Activated CD4-positive, alpha-beta T cell treated with anti-CD3 and anti-CD28 coated beads for 48 hours (primary cell): ENCODE measurements around the gene GARIN5B.
"Not testable (repeated sequence)": the region's sequence is repeated elsewhere in the genome, so short reads cannot be mapped to it uniquely, and the experiment has no call there.

Source experiments
- DNase-seq: peaks from one replicate; pipeline ENCODE4 v3.0.0-alpha.2; 2020

GARIN5B gene

DNA sequence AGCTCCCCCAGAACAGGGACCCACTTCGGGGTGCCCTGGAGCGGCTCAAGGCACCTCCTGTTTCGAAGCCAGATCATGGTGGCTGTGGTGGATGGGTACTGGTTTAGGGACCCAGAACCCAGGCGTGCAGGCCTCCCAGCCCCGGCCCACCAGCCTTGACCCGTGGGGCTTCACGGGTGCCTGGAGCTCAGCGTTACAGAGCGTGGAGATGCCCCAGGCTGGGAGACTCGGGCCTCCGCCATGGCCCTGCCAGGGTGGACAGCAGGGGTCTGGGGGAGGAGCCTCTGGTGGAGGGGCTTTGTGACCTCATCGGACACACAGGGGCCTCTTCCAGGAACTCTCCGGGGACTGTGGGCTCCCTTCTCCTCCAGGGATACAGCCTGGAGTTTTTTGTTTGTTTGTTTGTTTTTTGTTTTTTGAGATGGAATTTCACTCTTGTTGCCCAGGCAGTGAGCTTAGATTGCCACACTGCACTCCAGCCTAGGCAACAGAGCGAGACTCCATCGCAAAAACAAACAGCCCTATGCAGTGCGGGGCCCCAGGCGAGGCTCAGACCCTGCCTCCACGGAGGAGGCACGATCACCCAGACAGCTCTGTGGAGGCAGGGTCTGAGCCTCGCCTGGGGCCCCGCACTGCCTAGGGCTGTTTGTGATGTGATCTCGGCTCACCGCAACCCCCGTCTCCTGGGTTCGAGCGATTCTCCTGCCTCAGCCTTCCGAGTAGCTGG is at the start of gene GARIN5B:
TSS of gene GARIN5B (minus strand) at position 271 of the 727 bp plus-strand sequence. CDS start at position 77, 194 bp downstream.
- no peak for DNase-seq

DNA sequence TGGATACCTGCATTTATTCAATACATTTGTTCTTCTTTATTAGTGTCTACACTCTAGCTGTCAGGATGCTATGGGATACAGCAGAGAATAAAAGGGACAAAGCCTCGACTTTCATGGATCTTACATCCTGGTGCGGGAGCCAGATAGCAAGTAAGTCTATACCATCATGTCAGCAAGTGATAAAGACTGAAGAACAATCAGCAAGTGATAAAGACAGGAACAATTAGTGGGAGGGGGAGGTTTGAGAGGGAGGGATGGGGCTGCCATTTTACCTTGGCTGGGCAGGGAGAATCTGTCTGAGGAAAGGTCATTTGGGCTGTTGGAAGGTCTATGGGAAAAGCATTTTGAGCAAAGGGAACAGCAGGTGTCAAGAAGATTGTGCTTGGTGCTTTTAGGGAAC is 47.1 kb upstream of the GARIN5B start:
- DNase-seq: no peak

DNA sequence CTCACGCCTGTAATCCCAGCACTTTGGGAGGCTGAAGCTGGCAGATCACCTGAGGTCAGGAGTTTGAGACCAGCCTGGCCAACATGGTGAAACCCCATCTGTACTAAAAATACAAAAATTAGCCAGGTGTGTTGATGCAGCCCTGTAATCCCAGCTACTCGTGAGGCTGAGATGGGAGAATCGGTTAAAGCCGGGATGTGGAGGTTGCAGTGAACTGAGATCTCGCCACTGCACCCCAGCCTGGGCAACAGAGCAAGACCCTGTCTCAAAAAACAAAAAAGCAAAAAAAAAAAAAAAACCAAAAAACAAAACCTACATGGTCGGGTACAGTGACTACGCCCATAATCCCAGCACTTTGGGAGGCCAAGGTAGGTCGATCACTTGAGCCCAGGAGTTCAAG is 46.1 kb upstream of the GARIN5B start:
- DNase-seq: not testable (repeated sequence)

DNA sequence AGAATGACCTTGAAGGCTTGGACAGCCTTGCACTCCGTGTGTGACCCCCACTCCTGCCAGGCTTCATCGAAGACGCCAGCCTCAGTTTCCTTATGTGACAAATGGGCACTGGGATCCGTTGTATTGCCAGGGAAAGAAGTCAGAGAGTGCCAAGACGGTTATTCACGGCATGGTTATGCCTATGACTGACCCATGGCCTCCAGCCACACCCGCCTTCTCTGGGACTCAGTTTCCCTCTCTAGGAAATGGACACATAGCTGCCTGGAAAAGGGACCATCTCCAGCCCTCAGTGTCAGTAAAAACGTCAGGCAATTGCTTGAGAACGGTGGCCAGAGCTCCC is 45.4 kb upstream of the GARIN5B start:
- no peak for DNase-seq

DNA sequence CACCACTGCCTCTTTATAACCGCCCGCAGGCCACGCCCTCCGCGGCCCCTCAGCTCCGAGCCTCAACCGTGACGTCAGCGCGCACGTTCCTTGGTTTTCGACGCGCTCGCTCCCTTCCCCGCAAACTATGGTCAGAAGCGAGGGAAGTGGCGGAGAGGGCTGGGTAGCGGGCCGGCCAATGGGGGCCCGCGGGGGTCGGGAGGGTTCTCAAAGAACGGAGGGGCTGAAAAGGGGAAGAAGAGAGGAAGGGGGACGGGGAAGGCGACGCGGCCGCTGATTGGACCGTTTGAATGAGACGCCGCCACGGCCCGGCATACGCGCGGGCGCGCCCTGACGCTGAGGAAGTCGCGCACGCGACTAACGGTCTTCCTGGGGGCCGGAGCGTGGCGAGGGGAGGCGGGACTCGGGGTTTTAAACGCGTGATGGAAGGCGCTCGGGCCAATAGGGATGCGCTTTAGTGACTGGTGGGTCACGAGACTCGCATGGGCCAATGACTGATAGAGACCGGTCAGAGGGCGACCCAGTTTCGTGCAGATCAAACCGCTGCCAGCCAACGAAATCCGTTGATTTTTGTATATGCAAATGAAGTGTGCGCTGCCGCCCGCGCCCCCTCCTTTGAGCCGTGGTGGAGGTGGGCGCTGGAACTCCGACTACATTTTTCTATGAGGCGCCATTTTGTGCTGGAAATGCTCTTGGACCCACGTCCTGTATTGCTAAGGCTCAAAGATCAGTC is 44.9 kb upstream of the GARIN5B start:
- DNase-seq: peak; percentile 98

DNA sequence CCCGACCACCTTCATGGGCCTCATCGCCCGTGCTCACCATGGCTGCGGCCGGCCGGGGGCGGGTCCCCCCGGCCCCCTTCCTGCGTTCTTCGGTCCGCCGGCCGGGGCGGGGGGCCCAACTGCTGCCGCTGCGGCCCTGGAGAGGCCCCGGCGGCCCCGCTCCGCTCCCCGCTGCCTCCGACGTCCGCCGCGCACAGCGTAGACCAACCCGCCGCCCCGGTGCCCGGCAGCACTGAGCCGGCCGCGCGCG is 44.4 kb upstream of the GARIN5B start, which contains the start of gene UBE2S:
TSS of gene UBE2S (minus strand) at position 239 of the 250 bp plus-strand sequence. CDS start at position 40, 199 bp downstream.
- DNase-seq: not testable (repeated sequence)

DNA sequence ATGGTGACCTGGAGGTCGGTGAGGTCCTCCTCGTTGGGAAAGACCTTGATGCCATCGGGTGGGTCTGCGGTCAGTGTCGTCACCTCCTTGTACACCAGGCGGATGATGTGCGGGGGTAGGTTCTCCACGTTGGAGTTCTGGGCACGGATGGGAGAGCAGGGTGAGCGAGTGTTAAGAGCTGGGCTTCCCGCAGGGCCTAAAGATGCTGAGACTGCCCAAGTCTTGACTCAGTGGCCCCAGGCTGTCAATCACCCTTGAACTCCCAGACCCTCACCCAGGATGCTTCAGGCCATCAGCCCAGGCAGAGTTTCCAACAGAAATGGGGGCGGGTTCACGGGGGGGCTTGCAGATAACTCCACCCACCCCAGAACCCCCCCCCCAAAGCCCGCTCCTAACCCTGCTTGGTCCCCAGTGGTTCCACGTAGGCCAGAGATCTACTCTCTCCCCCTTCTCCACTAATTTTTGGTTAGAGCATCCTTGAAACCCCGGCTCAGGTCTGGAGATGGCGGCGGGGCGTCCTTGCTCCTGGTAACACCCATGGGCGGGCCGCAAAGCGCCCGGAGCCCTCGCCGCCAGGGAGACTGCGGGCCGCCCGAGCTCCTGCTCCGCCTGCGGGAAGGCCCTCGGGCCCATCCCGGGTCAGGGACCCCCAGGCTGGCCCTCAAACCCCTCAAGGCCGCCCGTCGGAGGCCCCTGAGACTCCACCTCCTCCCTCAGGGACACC is 43.9 kb upstream of the GARIN5B start:
- peak; percentile 42 for DNase-seq

DNA sequence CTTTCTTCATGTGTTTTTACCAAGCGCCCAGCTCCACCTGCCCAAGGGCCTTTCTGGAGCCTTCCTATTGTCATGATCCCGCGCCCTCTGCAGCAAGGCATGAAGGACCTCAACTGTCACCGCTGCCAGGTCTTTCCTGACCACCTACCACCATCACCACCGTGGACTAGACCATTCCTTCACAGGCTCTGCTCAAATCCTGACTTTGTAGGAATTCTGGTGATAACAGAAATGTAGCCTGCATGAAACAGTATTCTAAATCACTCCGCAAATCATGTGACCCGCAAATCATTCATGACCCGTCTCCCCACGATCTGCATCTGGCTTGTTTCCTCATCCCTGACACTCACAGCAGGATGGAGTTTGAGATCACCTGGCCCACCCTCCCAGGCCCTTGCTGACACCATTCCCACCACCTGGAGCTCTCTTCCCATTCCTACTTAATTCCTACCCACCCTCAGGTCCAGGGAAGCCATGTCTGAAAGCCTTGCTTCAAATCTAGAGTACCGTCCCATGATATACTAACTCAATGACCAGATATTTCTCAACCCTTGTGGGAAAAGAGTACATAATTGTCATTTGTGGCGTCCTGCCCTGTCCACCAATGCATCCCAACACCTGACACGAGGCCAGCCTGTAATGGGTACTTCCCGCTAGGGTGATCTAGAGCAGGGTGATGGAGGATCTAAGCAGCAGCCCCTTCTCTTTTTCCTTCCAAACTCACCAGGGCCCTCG is 43.2 kb upstream of the GARIN5B start:
- DNase-seq: no peak

DNA sequence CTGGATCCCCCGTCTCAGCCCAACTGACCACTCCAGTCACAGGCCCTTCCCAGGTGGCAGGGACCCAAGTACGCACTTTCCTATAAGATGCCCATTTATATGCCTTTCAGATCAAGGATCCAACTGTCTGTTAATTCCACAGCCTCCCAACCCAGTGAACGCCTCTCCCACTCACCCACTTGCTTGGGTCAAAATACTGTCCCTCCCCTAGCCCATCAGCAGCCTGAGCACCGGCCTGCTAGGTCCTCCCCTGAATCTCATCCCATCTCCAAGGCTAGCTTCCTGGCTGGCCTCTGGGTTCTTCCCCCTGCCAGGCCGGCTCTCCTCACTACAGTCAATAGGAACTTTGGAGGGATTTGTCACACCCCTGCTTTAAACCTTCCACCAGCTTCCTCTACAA is 42.6 kb upstream of the GARIN5B start:
- no peak for DNase-seq

DNA sequence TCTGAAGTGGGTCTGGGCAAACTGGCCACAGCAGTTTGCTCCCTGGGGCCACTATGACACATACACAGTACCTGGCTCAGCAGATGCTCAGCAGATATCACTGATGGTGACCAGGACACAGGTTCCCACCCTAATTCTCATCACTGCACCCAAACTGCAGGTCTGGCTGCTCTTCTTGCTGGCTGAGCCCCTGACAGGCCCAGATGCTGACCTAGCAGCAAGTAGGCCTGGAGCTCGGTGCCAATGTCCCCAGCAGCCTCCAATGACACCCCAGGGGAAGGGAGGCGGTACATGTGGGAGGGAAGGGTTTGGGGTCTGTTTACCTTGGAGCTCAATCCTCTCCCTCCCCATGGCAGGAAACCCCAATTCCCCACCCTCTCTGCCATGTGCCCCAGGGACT is 39.4 kb upstream of the GARIN5B start:
- DNase-seq: no peak

DNA sequence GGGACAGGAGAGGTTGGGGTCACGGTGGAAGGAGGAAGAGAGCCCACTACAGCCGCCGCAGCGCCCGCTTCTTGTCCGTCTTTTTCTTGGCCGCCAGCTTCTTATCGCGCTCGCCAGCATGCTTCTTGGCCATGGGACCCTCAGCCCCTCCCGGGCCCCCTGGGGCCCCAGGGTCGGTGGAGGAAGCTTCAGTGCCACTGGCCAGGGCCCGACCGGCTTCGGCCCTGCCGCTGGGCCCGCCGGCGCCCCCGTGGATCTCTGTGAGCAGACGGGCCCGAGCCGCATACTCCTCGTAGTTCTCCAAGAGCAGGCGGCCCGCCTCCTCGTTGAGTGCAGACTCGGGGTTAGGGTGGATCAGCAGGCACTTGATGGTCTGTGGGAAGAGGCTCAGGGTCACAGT is 38.3 kb upstream of the GARIN5B start:
- DNase-seq: not testable (repeated sequence)

DNA sequence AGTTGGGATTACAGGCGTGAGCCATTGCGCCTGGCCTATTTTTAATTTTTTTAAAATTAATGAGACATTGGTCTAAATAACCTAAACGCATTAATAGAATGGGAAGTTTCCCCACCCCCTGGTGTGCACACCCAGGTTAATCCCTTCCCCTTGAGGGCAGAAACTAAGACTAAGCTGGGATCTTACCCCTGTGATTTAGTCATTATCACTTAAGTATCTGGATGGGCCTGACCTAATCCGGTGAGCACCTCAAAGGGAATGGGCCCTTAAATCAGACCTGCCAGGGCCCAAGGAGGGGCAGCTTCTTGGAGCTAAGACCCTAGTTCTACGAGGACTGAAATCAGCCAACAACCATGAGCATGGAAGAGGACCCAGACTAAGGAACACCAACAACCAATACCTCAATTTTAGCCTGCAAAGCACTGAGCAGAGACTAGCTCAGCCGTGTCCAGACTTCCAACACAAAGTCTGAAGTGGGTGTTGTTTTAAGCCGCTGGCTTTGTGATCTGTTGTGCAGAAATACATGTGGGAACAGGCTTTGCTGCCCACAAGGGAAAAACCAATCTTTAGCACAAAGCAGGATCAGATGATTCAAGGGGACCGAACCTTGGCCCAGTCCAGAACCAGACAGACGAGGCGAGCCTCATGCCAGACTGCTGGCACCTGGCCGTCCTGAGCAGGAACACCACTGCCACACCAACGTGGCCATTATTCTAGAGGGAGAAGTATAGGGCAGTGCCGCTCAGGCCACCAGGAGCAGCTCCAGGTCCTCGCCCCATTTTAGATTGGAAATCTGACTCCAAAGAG is 37.4 kb upstream of the GARIN5B start:
- no peak for DNase-seq

DNA sequence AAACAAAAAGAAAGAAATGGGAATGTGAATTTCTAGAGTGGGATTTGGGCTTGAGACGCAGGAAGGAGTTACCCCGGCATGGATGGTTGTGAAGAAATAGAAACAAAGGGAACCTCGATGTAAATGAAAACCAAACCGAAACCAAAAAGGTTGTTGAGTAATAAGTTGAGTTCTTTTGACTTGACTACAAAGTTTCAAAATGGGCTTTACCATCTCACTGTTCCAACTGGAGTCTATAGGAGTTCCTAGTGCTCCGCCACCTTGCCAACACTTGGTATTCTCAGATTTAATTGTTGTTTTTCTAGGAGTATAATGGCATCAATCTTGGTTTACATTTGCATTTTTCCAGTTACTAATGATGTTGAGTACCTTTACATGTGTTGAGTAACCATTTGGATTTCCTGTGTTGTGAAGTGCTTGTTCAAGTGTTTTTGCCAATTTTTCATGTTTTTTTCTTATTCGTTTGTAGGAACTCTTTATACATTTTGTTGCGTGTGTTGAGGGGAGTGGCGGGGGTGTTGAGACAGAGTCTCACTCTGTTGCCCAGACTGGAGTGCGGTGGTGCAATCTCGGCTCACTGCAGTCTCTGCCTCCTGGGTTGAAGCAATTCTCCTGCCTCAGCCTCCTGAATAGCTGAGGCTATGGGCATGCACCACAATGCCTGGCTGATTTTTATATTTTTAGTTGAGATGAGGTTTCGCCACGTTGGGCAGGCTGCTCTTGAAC is 35.3 kb upstream of the GARIN5B start:
- DNase-seq: no peak

DNA sequence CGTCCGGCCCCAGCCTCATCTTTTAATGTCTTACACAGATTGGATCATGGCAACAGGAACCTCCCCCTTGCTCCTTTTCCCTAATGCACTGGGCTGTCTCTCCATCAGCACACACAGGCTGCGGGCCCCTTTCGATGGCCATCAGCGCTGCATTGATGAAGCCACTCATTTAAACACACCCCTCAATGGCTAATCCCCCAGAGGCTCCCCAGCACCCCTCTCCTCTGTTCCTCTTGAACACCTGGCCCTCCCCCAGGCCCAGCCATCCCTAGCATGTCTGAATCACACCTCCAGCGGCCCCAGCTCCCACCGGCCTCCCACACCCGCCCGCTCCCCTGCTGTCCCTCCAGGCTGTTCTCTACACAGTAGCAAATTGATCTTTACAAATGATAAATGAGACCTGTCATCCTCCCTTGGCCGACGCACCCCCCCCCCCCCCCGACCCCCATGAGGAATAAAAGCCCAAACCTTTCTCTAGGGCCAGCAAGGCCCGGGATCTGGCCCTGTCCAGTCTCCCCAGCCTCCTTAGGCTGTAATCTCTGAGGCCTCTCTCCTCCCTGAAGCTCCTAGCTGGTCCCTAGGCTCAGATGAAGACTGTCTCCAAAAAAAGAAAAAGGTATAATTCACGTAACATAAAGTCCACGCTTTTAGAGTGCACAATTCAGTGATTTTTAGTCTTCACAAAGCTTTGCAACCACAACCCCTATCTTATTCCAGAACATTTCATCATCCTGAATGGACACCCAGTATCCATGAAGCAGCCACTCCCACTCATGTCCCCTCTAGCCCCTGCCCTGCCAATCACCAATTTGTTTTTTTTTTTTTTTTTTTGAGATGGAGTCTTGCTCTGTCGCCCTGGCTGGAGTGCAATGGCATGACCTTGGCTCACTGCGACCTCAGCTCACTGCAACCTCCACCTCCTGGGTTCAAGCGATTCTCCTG is 30.0 kb upstream of the GARIN5B start:
- DNase-seq: no peak

DNA sequence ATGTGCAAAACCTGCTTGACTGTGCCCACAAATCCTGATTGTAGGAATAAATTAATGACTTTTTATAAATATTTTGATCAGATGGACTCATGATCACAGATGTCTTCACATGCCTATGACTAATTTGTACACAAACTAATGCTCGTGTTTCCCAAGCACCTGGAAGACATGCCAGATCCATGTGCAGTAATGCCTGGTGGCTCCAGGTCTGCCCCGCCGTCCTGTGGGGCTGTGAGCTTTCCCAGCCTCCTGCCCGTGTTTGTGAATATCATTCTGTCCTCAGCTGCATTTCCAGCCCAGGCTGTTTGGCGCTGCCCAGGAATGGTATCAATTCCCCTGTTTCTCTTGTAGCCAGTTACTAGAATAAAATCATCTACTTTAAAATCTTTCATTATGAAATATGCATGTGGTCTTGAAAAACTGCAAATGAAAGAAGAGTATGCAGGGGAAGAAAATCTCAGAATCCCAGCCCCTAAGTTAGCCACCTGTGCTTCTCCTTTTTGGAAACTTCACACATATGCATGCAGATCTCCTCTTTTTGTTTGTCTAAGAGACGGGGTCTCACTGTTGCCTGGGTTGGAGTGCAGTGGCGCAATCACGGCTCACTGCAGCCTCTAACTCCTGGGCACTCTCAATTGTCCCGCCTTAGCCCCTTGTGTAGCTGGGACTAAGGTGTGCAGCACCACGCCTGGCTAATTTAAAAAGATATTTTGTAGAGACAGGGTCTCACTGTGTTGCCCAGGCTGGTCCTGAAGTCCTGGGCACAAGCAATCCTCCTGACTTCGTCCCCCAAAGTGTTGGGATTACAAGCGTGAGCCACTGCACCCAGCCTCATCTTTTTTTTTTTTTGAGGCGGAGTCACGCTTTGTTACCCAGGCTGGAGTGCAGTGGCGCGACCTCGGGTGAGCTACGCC is 28.9 kb upstream of the GARIN5B start:
- DNase-seq: no peak

DNA sequence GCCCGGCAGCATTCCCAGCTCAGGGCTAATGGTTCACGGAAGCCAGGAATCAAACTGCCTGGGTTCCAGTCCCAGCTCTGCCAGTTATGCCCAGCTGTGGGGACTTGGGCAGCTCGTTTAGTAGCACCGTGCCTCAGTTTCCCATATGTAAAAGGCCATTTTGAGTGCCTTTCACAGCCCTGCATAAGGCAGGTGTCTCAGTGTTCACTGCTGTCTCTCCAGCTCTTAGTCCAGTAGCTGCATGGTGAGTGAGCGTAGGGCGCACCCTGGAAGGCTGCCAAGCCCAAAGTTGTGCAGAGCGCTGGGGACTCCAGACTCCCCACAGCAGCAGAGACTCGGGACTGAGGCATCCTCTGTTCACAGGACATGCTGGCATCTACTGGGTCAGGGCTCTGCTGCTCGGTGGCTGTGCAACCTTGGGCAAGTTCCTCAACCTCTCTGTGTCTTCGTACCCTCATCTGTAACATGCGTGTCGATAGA is 28.2 kb upstream of the GARIN5B start:
- no peak for DNase-seq

DNA sequence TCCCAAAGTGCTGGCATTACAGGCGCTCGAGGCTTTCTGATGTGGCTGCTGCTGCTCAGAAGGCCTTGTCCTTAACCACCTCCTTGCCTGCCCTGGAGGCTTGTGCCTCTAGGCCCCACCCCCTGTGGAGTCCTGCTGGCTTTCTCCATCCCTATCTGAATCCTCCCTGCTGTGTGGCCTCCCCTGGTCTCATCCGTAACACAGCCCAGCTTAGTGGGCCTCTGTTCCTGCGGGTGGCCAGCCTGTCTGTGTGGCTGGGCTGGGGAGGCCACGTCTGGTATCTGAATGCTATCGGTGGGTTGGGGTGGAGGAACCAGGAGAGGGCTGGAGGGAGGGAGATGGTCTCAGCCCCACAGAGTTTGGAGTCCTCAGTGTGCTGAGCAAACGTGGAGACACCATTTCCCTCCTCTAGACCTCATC is 27.4 kb upstream of the GARIN5B start:
- no peak for DNase-seq

DNA sequence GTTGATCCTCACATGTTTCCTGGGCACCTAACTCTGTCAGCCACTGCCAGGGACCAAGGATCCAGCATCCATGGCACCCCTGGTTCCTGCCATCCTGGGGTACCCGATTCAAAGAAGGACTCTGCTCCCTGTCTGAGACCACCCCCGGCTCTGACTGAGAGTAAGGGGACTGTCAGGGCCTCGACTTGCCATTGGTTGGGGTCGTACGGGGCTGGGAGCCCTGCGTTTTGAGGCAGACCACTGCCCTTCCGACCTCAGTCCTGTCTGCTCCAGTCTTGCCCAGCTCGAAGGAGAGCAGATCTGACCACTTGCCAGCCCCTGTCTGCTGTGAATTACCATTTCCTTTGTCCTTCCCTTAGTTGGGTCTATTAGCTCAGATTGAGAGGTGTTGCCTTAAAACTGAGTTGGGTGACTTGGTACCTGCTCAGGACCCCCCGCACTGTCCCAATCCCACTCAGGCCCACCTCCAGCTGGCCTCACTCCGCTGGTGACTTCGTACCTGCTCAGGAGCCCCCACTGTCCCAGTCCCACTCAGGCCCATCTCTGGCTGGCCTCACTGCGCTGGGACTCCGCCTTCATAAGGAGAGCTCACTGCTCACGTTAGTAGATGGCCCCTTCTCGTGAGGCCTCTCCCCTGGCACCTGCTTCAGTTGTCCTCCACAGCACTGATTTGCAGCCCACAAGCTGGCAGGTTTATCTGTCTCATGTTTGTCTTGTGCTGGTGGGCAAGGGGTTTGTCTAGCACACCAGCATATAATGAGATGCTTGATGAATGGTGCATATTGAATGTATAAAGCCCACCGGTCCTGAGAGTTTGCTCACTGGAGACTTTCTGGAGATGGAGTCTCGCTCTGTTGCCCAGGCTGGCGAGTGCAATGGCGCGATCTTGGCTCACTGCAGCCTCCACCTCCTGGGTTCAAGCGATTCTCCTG is 26.6 kb upstream of the GARIN5B start:
- DNase-seq: no peak
